Cardiac muscle cell (in vitro differentiated cells and primary cell): ENCODE data around the gene OAS1. TPM values are rescaled to one million over a fixed set of nuclear protein-coding genes. Genes with fewer than 3 reads are reported as not detected.
A peak's percentile ranks its signal among the peaks of the same experiment; 100 is the strongest.

Source experiments
- DNase-seq, 2 donors: peaks; one replicate each; pipeline versions ENCODE4 v3.0.0 to v3.0.0-alpha.2; 2010 to 2017; ENCODE audit warnings: low read depth in 1 of 2, low spot score in 1 of 2
- H3K27ac ChIP-seq: fragments of 200-600 bp; sonication (generic); 2 replicates; pipeline ENCODE4 v1.5.1; 2016
- H3K27me3 ChIP-seq: fragments of 200-600 bp; sonication (generic); 2 replicates; pipeline ENCODE4 v1.6.0; 2016; ENCODE audit warnings: control low read depth
- H3K36me3 ChIP-seq: fragments of 200-600 bp; sonication (generic); 2 replicates; pipeline ENCODE4 v1.5.1; 2016; ENCODE audit warnings: control low read depth
- H3K4me1 ChIP-seq: fragments of 200-600 bp; sonication (generic); 2 replicates; pipeline ENCODE4 v1.8.1; 2017; ENCODE audit warnings: low read depth, mild to moderate bottlenecking, mixed run types
- H3K4me3 ChIP-seq: fragments of 200-600 bp; sonication (generic); 2 replicates; pipeline ENCODE4 v1.5.1; 2016; ENCODE audit warnings: mild to moderate bottlenecking
- H3K9me3 ChIP-seq: fragments of 200-600 bp; sonication (generic); 2 replicates; pipeline ENCODE4 v1.5.1; 2017; ENCODE audit warnings: low read depth, mild to moderate bottlenecking, control low read depth
- CTCF ChIP-seq: IDR thresholded peaks from 2 replicates; pipeline ENCODE4 v1.5.1; 2012; ENCODE audit warnings: low read depth, mild to moderate bottlenecking, low read length
- polyA plus RNA-seq: library from polyadenylated mRNA; unstranded; fragments of >200 nt; fragmentation: Nextera tagmentation; extraction: Ambion mirVana; gene quantifications from 2 replicates; pipeline ENCODE4 v1.2.1, GENCODE V29; 2016
- total RNA-seq: library from RNA; depleted of rRNA; stranded (reverse); fragments of >200 nt; gene quantifications from 2 replicates; pipeline ENCODE4 v1.2.3, GENCODE V29; 2016

OAS1 gene
- total RNA-seq = not detected in 2 replicates
- not detected in 2 replicates for polyA plus RNA-seq

GRCh38 chr12:112906712-112907414 is at the start of gene OAS1:
Gene OAS1, plus strand, starts transcription at chr12:112906962. Its CDS starts 78 bp downstream, at chr12:112907040.
- Histone ChIP-seq H3K27ac (no peak within 1 kb of the TSS), H3K36me3 (no peaks in the 10 kb centered on the region)

GRCh38 chr12:112859291-112859690 is 47.5 kb upstream of the OAS1 start:
- no peaks in the 10 kb centered on the region for H3K27me3 ChIP-seq
- H3K9me3 ChIP-seq = no peaks in the 10 kb centered on the region
- no peaks in the 10 kb centered on the region for H3K36me3 ChIP-seq
- no peak overlapping the region for H3K4me3 ChIP-seq
- TF ChIP-seq CTCF = no peak
- DNase-seq = no peak
- H3K4me1 ChIP-seq = no peaks in the 10 kb centered on the region
- no peak overlapping the region for H3K27ac ChIP-seq

More at GRCh38 chr12:112906712-112907414, at the start of gene OAS1:
- H3K27me3 ChIP-seq = no peaks in the 10 kb centered on the region
- peaks cover 4% of the 10 kb centered on the region for H3K4me1 ChIP-seq
- no peak for TF ChIP-seq CTCF
- no peaks in the 10 kb centered on the region for H3K9me3 ChIP-seq
- no peak within 1 kb of the TSS for H3K4me3 ChIP-seq
- DNase-seq = peak; percentile 46 to 78

GRCh38 chr12:112860181-112860580 is 46.6 kb upstream of the OAS1 start:
- Histone ChIP-seq H3K4me3 (no peak overlapping the region), H3K27ac (no peak overlapping the region), H3K27me3 (no peaks in the 10 kb centered on the region), H3K9me3 (no peaks in the 10 kb centered on the region), H3K36me3 (no peaks in the 10 kb centered on the region), H3K4me1 (no peaks in the 10 kb centered on the region)
- no peak for DNase-seq
- TF ChIP-seq CTCF = no peak

- H3K4me1 ChIP-seq = no peaks in the 10 kb centered on the region
- H3K27ac ChIP-seq = no peak overlapping the region
- no peak for DNase-seq
- no peaks in the 10 kb centered on the region for H3K9me3 ChIP-seq
- H3K27me3 ChIP-seq = no peaks in the 10 kb centered on the region
- no peak for TF ChIP-seq CTCF
- no peak overlapping the region for H3K4me3 ChIP-seq
- no peaks in the 10 kb centered on the region for H3K36me3 ChIP-seq
Measured at GRCh38 chr12:112861284-112861683, 45.5 kb upstream of the OAS1 start.

- TF ChIP-seq CTCF = no peak
- Histone ChIP-seq H3K4me3 (no peak overlapping the region), H3K36me3 (no peaks in the 10 kb centered on the region), H3K27me3 (no peaks in the 10 kb centered on the region), H3K27ac (no peak overlapping the region), H3K4me1 (no peaks in the 10 kb centered on the region), H3K9me3 (no peaks in the 10 kb centered on the region)
- DNase-seq = no peak
Measured at GRCh38 chr12:112862636-112863290, 44.0 kb upstream of the OAS1 start.
